ENCODE results near the gene TMEM63A.
"Not testable (repeated sequence)": the region's sequence is repeated elsewhere in the genome, so short reads cannot be mapped to it uniquely, and the experiment has no call there.

Gene TMEM63A

GRCh38 chr1:225796097-225796496 is 86.1 kb downstream of the TMEM63A start:
- DNase-seq (ENCODE audit: low spot score): not testable (repeated sequence)
